K562 (cell line): ENCODE data around the gene FKBP9. TPM values are rescaled to one million over a fixed set of nuclear protein-coding genes. Genes with fewer than 3 reads are reported as not detected.

Source experiments
- ATAC-seq: fragments of 200-7000 bp; cut with Tn5 transposase; 3 replicates; pipeline ENCODE4 v1.9.1; 2020; ENCODE audit warnings: moderate library complexity
- BruUV-seq: library from RNA; stranded (reverse); fragments of 400-500 nt; replicated peaks from 2 replicates; lab custom pipeline; 2021; lab: Mats Ljungman, UMichigan
- CTCF ChIA-PET: fragments of 300-600 bp; formaldehyde crosslinking; extraction: SDS; loops from one replicate; lab custom pipeline; 2021; ENCODE audit warnings: low intra/inter-chr PET ratio; lab: Yijun Ruan, JAX
- POLR2A ChIA-PET: fragments of 300-600, 350-650 bp; sonication (Branson Sonifier 250); formaldehyde crosslinking; extraction: SDS; loops from one replicate; lab custom pipeline; 2021; ENCODE audit warnings: antibody characterized with exemption, inconsistent platforms; lab: Yijun Ruan, JAX
- DNase-seq, 4 experiments: peaks; one replicate each; pipeline versions ENCODE4 v3.0.0 to v3.0.0-alpha.2; 2011 to 2018; ENCODE audit warnings: low spot score in 3 of 4, mixed read lengths in 3 of 4; ENCODE audit errors: extremely low read depth in 1 of 4
- FAIRE-seq: peaks from 2 replicates; lab custom pipeline; 2011; peaks lifted over from hg19 to GRCh38; lab: Jason Lieb, UNC
- H2AFZ ChIP-seq: 2 replicates; pipeline ENCODE4 v1.6.0; 2011; ENCODE audit warnings: low read depth, low read length, control low read depth, inconsistent platforms
- H3K27ac ChIP-seq: fragments of 200-600 bp; 3 replicates; pipeline ENCODE4 v1.8.0; 2011; ENCODE audit warnings: low read depth, mild to moderate bottlenecking, control low read depth, inconsistent platforms, low read length, moderate library complexity, mixed read lengths; ENCODE audit errors: extremely low read depth
- H3K27me3 ChIP-seq, 2 experiments: fragments of 300-600 bp in 1 of 2; 2 replicates in 1 of 2; 3 replicates in 1 of 2; pipeline versions ENCODE4 v1.6.0 to v1.8.0; 2011; ENCODE audit warnings: inconsistent platforms in 2 of 2, low read length in 2 of 2, mild to moderate bottlenecking in 1 of 2, mixed read lengths in 1 of 2, moderate library complexity in 1 of 2; ENCODE audit not compliant: control insufficient read depth in 2 of 2, insufficient read depth in 2 of 2
- H3K36me3 ChIP-seq: fragments of 300-600 bp; 3 replicates; pipeline ENCODE4 v1.8.0; 2011; ENCODE audit warnings: mild to moderate bottlenecking, low read length, inconsistent platforms; ENCODE audit not compliant: control insufficient read depth, insufficient read depth
- H3K4me1 ChIP-seq, 2 experiments: fragments of 200-600 bp in 1 of 2; replicated peaks in 1 of 2; 2 replicates in 1 of 2; 3 replicates in 1 of 2; pipeline versions ENCODE4 v1.5.1 to v1.8.0; 2011; ENCODE audit warnings: inconsistent platforms in 2 of 2, low read length in 2 of 2, mild to moderate bottlenecking in 1 of 2, mixed read lengths in 1 of 2, moderate library complexity in 1 of 2; ENCODE audit not compliant: control insufficient read depth in 2 of 2, insufficient read depth in 2 of 2
- H3K4me2 ChIP-seq: 2 replicates; pipeline ENCODE4 v1.6.1; 2011; ENCODE audit warnings: low read length, control low read depth, inconsistent platforms, mixed read lengths; ENCODE audit not compliant: insufficient read depth
- H3K4me3 ChIP-seq: fragments of 200-600 bp; sonication (generic), shearing (Covaris generic); 2 replicates; pipeline ENCODE4 v1.5.1; 2016; ENCODE audit warnings: control low read depth, inconsistent platforms
- H3K79me2 ChIP-seq: fragments of 200-600 bp; 3 replicates; pipeline ENCODE4 v1.8.0; 2011; ENCODE audit warnings: low read length, inconsistent platforms; ENCODE audit not compliant: control insufficient read depth, insufficient read depth
- H3K9ac ChIP-seq, 2 experiments: 2 replicates each; pipeline versions ENCODE4 v1.6.0 to v1.6.1; 2011; ENCODE audit warnings: low read depth in 2 of 2, low read length in 2 of 2, control low read depth in 1 of 2, inconsistent platforms in 1 of 2, mild to moderate bottlenecking in 1 of 2, mixed read lengths in 1 of 2; ENCODE audit not compliant: insufficient read depth in 1 of 2
- H3K9me1 ChIP-seq: one replicate; pipeline ENCODE4 v1.6.0; 2011; ENCODE audit warnings: inconsistent platforms, mild to moderate bottlenecking, low read length, moderate library complexity; ENCODE audit not compliant: control insufficient read depth, insufficient read depth
- H3K9me3 ChIP-seq: replicated peaks from 2 replicates; pipeline ENCODE4 v1.5.1; 2011; ENCODE audit warnings: low read depth, low read length, inconsistent platforms; ENCODE audit not compliant: control insufficient read depth, insufficient read depth
- H4K20me1 ChIP-seq: replicated peaks from 2 replicates; pipeline ENCODE4 v1.6.1; 2011; ENCODE audit warnings: low read length, inconsistent platforms, mixed read lengths; ENCODE audit not compliant: control insufficient read depth, insufficient read depth
- CBFA2T3 ChIP-seq: fragments of 450-650 bp; IDR thresholded peaks from 2 replicates; pipeline ENCODE4 v1.6.1; 2017
- CEBPB ChIP-seq: fragments of 450-650 bp; IDR thresholded peaks from 2 replicates; pipeline ENCODE4 v1.6.1; 2016; ENCODE audit warnings: missing genetic modification characterization, missing compliant biosample characterization
- KDM1A ChIP-seq, 2 experiments: fragments of 450-650 bp; IDR thresholded peaks; 2 replicates each; pipeline ENCODE4 v1.6.1; 2016; ENCODE audit warnings: mild to moderate bottlenecking in 2 of 2
- NBN ChIP-seq: fragments of 450-650 bp; IDR thresholded peaks from 2 replicates; pipeline ENCODE4 v1.6.1; 2016; ENCODE audit warnings: low read depth, mild to moderate bottlenecking
- SMARCA4 ChIP-seq: fragments of 450-650 bp; IDR thresholded peaks from 2 replicates; pipeline ENCODE4 v1.6.1; 2016
- TAL1 ChIP-seq: fragments of 450-650 bp; IDR thresholded peaks from 2 replicates; pipeline ENCODE4 v1.6.1; 2016; ENCODE audit warnings: mild to moderate bottlenecking
- TEAD4 ChIP-seq, 2 experiments: sonication (generic) in 1 of 2; formaldehyde crosslinking in 1 of 2; IDR thresholded peaks; 2 replicates each; pipeline versions ENCODE4 v1.6.1 to v1.8.0; 2012 to 2022; ENCODE audit warnings: borderline replicate concordance in 1 of 2, inconsistent platforms in 1 of 2, low read length in 1 of 2, mild to moderate bottlenecking in 1 of 2, missing genetic modification reagents in 1 of 2
- TRIM24 ChIP-seq, 2 experiments: fragments of 450-650 bp; IDR thresholded peaks; 2 replicates each; pipeline ENCODE4 v1.6.1; 2016
- WGBS: fragments of 100-300 bp; shearing (Covaris generic); methylation state at CpG from one replicate; pipeline ENCODE4 v1.1.6; 2016; ENCODE audit warnings: low coverage, mixed read lengths; ENCODE audit not compliant: insufficient coverage; ENCODE audit errors: missing lambda C conversion rate; 5-methylcytosine and 5-hydroxymethylcytosine counted together
- in situ Hi-C: fragments of 300-500 bp; cut with MboI; formaldehyde crosslinking; loops from 4 replicates; pipeline ENCODE4 v1.15.0; 2018; ENCODE audit warnings: inconsistent platforms, mixed read lengths
- intact Hi-C: fragments of 100-400 bp; cut with micrococcal nuclease; formaldehyde crosslinking; loops from 2 replicates; pipeline ENCODE4 v1.14.2; 2022
- polyA plus RNA-seq, 8 experiments: library from polyadenylated mRNA; depleted of rRNA in 4 of 8; stranded (reverse) in 5 of 8; unstranded in 3 of 8; fragments of >200 nt; fragmentation: Nextera tagmentation in 2 of 8; fragmentation: Illumina TruSeq in 1 of 8; extraction: Ambion mirVana in 2 of 8; extraction: Trizol in 1 of 8; gene quantifications; 2 replicates each; pipeline versions ENCODE4 v1.2.1 to v1.2.3, GENCODE V29; 2011 to 2014; ENCODE audit warnings: inconsistent platforms in 1 of 8, missing spikeins in 1 of 8
- total RNA-seq, 7 experiments: library from RNA; depleted of rRNA in 6 of 7; stranded (reverse); fragments of >200 nt in 6 of 7; fragmentation: Illumina TruSeq in 2 of 7; extraction: Trizol in 2 of 7; gene quantifications; 2 replicates each; pipeline versions ENCODE4 v1.2.1 to v1.2.3, GENCODE V29; 2011 to 2021; ENCODE audit warnings: low replicate concordance in 1 of 7
- TF ChIP-seq, protein P1 (sequence below): fragments of 450-650 bp; formaldehyde crosslinking; IDR thresholded peaks from 2 replicates; pipeline ENCODE4 v1.4.0; 2020; ENCODE audit warnings: mild to moderate bottlenecking, mixed read lengths
- TF ChIP-seq, protein P2 (sequence below): sonication (generic); formaldehyde crosslinking; IDR thresholded peaks from 2 replicates; pipeline ENCODE4 v1.8.1; 2023; ENCODE audit warnings: mild to moderate bottlenecking, missing genetic modification reagents
- TF ChIP-seq, protein P3 (sequence below), 2 experiments: fragments of 450-650 bp; IDR thresholded peaks; 2 replicates each; pipeline ENCODE4 v1.6.1; 2016

Gene FKBP9
- total and polyA plus RNA-seq, 9 of the 15 experiments (the other 6 are each of a cell fraction or from before 2014, with no cell fraction given), result 5.9 to 23.7 (median 15.8) TPM

DNA sequence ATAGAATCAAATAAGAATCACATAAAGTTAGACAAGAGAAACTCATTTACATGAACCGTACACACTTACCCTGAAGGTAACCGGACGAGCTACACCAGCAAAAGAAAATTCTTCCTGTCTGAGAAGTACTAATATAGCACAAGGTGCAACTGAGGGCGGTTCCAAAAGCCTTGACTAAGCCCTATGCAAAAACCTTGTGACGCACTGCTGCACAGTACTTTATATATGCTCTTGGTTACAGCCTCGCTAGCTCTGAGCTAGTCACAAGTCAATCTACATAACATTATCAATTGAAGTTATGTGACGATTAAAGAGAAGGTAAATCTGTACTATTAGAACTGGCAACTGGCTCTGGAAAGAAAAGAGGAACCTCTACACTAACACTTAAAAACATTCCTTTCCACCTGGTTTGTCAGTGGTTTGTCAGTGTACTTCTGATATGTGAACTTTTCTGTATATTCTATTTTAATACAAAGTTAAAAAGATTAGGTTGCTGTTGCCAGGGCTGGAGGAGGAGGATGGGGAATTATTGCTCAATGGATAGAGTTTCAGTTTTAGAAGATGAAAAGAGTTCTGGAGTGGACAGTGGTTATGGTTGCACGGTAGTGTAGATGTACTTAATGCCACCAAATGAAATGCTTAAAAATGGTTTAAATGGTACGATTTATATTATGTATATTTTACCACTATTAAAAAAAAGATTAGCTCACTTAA, 83.7 kb downstream of the FKBP9 start (continued):
- TF ChIP-seq, protein P1, sequence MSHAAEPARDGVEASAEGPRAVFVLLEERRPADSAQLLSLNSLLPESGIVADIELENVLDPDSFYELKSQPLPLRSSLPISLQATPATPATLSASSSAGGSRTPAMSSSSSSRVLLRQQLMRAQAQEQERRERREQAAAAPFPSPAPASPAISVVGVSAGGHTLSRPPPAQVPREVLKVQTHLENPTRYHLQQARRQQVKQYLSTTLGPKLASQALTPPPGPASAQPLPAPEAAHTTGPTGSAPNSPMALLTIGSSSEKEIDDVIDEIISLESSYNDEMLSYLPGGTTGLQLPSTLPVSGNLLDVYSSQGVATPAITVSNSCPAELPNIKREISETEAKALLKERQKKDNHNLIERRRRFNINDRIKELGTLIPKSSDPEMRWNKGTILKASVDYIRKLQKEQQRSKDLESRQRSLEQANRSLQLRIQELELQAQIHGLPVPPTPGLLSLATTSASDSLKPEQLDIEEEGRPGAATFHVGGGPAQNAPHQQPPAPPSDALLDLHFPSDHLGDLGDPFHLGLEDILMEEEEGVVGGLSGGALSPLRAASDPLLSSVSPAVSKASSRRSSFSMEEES (CRISPR knock-in tag), result no peak
- TF ChIP-seq NBN, result 0 out of 2 replicates have a peak, but pooled peaks have one; percentile 44

DNA sequence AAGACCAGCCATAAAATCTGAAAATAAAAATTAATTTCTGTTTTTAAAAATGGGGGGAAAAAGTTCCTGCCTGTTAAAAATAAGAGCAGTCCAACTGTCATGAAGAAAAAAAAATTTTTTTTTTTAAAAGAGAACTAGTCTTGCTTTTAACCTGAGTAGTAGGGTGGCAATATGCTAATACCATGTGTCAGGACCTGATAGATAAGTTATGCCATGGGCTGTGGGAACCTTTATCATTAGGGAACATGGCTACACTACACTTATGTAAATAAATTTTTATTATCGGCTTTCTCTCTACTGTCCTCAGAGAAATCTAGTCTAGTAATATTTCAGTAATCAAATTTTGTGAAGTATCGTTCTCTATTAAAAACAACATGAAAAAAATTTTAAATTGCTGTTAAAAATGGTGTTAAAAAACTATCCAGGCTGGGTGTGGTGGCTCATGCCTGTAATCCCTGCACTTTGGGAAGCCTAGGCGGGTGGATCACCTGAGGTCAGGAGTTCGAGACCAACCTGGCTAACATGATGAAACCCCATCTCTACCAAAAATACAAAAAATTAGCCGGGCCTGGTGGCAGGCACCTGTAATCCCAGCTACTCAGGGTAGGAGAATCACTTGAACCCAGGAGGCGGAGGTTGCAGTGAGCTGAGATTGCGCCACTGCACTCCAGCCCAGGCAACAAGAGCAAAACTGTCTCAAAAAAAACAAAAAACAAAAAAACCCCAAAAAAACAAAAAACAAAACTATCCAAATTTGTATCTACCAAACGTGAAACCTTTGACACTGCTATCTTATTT, 84.6 kb downstream of the FKBP9 start:
- Histone ChIP-seq H3K36me3 (no peaks in the 10 kb centered on the region), H3K9me1 (no peaks in the 10 kb centered on the region), H3K9me3 (no peaks in the 10 kb centered on the region), H2AFZ (no peak overlapping the region), H3K79me2 (peaks cover 97% of the 10 kb centered on the region), H3K4me2 (no peak overlapping the region), H3K27me3 (no peaks in the 10 kb centered on the region), H3K27ac (no peak overlapping the region), H3K4me3 (no peak overlapping the region), H3K4me1 (peaks cover 8 to 20% of the 10 kb centered on the region in 2 experiments; a peak in 3 of 5 replicates), H4K20me1 (peaks cover 6% of the 10 kb centered on the region), H3K9ac (no peak overlapping the region)
- intact Hi-C loops (loop anchor here (5.0 kb wide), 1 partner anchor 150 kb away; the partner anchor contains the start of gene KBTBD2), in situ Hi-C loops (loop anchor here (10.0 kb wide), 1 partner anchor 347 kb away; no protein-coding TSS in a partner anchor)
- BruUV-seq, result no TSS peak
- DNase-seq (peak; percentile 18 to 38 (median 26)), FAIRE-seq (no peak), ATAC-seq (peak; percentile 48)
- ChIA-PET POLR2A (interaction anchor here (0.7 kb wide), 1 partner anchor 10 kb away, joined by 3 read pairs; no protein-coding TSS in a partner anchor), CTCF (no interaction called here)
- 42% methylated on average over 8 of the region's 8 CpGs for WGBS
- TF ChIP-seq TAL1, result peak; percentile 40; the same call in 1 of the 2 replicates
- no peak for TF ChIP-seq TRIM24 (IDR thresholded peaks at IDR 0.05)
- TF ChIP-seq, protein P2, sequence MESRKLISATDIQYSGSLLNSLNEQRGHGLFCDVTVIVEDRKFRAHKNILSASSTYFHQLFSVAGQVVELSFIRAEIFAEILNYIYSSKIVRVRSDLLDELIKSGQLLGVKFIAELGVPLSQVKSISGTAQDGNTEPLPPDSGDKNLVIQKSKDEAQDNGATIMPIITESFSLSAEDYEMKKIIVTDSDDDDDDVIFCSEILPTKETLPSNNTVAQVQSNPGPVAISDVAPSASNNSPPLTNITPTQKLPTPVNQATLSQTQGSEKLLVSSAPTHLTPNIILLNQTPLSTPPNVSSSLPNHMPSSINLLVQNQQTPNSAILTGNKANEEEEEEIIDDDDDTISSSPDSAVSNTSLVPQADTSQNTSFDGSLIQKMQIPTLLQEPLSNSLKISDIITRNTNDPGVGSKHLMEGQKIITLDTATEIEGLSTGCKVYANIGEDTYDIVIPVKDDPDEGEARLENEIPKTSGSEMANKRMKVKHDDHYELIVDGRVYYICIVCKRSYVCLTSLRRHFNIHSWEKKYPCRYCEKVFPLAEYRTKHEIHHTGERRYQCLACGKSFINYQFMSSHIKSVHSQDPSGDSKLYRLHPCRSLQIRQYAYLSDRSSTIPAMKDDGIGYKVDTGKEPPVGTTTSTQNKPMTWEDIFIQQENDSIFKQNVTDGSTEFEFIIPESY (CRISPR knock-in tag), result peak; percentile 63; the same call in 1 of the 2 replicates
- TF ChIP-seq SMARCA4, result no peak
- TF ChIP-seq CEBPB (tag), result peak; percentile 81
- TF ChIP-seq, protein P3, sequence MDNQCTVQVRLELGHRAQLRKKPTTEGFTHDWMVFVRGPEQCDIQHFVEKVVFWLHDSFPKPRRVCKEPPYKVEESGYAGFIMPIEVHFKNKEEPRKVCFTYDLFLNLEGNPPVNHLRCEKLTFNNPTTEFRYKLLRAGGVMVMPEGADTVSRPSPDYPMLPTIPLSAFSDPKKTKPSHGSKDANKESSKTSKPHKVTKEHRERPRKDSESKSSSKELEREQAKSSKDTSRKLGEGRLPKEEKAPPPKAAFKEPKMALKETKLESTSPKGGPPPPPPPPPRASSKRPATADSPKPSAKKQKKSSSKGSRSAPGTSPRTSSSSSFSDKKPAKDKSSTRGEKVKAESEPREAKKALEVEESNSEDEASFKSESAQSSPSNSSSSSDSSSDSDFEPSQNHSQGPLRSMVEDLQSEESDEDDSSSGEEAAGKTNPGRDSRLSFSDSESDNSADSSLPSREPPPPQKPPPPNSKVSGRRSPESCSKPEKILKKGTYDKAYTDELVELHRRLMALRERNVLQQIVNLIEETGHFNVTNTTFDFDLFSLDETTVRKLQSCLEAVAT (IDR thresholded peaks at IDR 0.05), result 0 out of 4 replicates have a peak, but pooled peaks of 1 of the 2 experiments have one; percentile 34
- 0 out of 2 replicates have a peak, but pooled peaks have one; percentile 34 for TF ChIP-seq TEAD4 (IDR thresholded peaks at IDR 0.05; ENCODE audit: low read length)
- TF ChIP-seq TEAD4 (CRISPR knock-in tag; IDR thresholded peaks at IDR 0.05; ENCODE audit: borderline replicate concordance), result no peak
- TF ChIP-seq KDM1A (IDR thresholded peaks at IDR 0.05), result peak; percentile 31 to 52; a peak in 1 of 4 replicates
- peak; percentile 40 for TF ChIP-seq CBFA2T3
